DMS79 (cell line): ENCODE measurements around the gene IL4R.
"Not testable (repeated sequence)": the region's sequence is repeated elsewhere in the genome, so short reads cannot be mapped to it uniquely, and the experiment has no call there.

Experiments
- DNase-seq: peaks from one replicate; lab custom pipeline; 2025; lab: John Stamatoyannopoulos, UW

Gene IL4R

GRCh38 chr16:27329376-27330079, 15.8 kb downstream of the IL4R start:
- not testable (repeated sequence) for DNase-seq

- DNase-seq = no peak
Measured at GRCh38 chr16:27330542-27330941, 16.8 kb downstream of the IL4R start.

- no peak for DNase-seq
Measured at GRCh38 chr16:27332105-27332504, 18.3 kb downstream of the IL4R start.

GRCh38 chr16:27333104-27333503, 19.3 kb downstream of the IL4R start:
- no peak for DNase-seq

- DNase-seq = no peak
Measured at GRCh38 chr16:27333549-27333948, 19.8 kb downstream of the IL4R start.

- no peak for DNase-seq
Measured at GRCh38 chr16:27334192-27334764, 20.5 kb downstream of the IL4R start.

GRCh38 chr16:27334838-27335237, 21.1 kb downstream of the IL4R start:
- no peak for DNase-seq

GRCh38 chr16:27335349-27336053, 21.7 kb downstream of the IL4R start:
- no peak for DNase-seq

GRCh38 chr16:27337024-27337423, 23.2 kb downstream of the IL4R start:
- no peak for DNase-seq

GRCh38 chr16:27339180-27339579, 25.4 kb downstream of the IL4R start:
- no peak for DNase-seq

GRCh38 chr16:27340654-27341053, 26.9 kb downstream of the IL4R start:
- DNase-seq = no peak

GRCh38 chr16:27341549-27341948, 27.8 kb downstream of the IL4R start:
- no peak for DNase-seq

- DNase-seq = no peak
Measured at GRCh38 chr16:27341971-27342370, 28.2 kb downstream of the IL4R start.

GRCh38 chr16:27344721-27345120, 30.9 kb downstream of the IL4R start:
- no peak for DNase-seq

- no peak for DNase-seq
Measured at GRCh38 chr16:27345201-27345600, 31.4 kb downstream of the IL4R start.

GRCh38 chr16:27346819-27347218, 33.0 kb downstream of the IL4R start:
- DNase-seq = no peak

GRCh38 chr16:27347930-27348685, 34.3 kb downstream of the IL4R start:
- DNase-seq = no peak

GRCh38 chr16:27349276-27349675, 35.5 kb downstream of the IL4R start:
- DNase-seq = no peak

- no peak for DNase-seq
Measured at GRCh38 chr16:27350006-27350405, 36.2 kb downstream of the IL4R start.

GRCh38 chr16:27351989-27352388, 38.2 kb downstream of the IL4R start:
- DNase-seq = no peak

- DNase-seq = no peak
Measured at GRCh38 chr16:27353853-27354252, 40.1 kb downstream of the IL4R start.

GRCh38 chr16:27355610-27356009, 41.8 kb downstream of the IL4R start:
- no peak for DNase-seq

GRCh38 chr16:27356794-27357193, 43.0 kb downstream of the IL4R start:
- DNase-seq = no peak
